Embryonic facial prominence (tissue), 1 donor: ENCODE results near the gene RORC.

Source experiments
- DNase-seq: peaks from one replicate; pipeline ENCODE4 v3.0.0-alpha.2; 2016; ENCODE audit errors: extremely low spot score

The RORC gene

DNA sequence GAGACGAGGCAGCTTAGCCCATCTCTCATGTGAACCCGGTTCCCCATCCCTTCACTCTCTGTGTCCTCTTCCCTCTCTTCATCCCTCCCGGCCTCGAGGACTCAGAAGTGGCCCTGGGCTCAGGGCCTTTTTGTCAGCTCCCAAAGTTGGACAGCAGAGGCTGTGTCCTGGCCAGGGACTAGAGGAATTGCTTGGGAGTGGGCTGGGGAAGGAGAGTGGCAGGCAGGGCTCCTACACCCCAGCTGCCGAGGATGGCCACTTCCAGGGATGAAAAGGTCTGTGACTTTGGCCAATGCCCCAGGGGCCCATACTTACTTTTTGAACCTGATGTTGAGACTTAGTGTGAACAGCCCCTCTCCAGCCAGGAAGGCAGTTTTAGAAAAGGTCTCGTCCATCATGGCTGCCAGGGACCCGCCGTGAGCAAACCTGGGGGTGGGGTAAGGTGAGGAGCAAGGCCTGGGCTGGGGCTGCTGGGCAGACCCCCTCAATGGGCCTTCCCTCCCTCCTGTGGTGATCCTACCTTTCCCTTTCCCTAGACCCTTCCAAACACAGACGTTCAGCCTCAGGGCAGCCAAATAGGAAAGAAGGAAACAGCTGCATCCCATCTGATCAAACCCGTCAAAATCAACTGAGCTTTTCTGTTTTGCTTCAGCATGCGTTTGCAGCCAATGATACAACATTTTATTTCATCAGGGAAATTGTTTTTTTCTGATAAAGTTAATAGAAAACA lies 16.4 kb upstream of the RORC start:
- DNase-seq, result no peak

DNA sequence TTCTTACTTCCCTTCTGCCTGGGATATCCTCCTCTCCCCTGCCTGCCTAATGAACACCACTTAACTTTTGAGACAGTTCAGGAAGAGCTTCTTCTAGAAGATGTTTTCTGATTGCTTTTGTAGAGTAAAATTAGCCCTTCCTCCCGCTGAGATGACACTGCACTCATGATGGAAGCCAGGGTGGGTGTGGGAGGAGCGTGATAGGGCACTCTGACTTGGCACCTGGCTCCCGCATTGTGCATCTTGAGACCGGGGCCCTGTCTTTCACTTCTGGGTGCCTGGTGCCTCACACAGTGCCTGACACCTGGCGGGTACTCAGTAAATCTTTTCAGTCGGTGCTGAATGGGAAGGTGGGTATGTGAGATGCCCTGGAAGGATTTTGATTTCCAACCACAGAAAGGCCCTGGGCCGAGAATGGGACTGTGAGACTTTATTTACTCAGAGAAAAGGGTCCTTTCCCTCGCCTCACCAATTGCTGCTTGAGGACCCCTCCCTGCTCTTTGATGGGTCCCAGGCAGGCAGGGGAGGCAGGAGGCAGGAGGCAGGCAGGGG lies 15.2 kb upstream of the RORC start:
- DNase-seq, result no peak

DNA sequence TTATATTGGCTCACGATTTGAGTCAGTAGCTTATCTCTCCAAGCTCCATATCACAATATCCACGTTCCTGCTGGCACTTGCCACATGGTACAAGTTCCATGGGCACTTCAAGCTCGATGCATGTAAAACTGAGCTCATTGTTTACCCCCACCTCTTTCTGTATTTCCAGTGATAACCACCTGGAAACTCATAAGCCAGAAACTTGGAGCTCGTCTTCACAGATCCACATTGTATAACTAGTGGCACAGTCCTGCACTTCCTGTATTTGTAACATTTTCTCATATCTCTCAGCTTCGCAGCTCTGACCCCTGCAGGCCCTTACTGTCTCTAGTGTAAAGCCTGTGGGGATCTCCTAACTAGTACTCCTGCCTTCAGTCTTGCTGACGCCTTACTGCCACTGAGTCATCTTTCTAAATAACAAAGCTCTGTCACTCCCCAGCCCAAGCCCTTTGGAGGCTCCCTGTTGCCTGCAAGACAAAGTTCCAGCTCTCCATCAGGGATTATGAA lies 14.5 kb upstream of the RORC start:
- DNase-seq, result no peak

DNA sequence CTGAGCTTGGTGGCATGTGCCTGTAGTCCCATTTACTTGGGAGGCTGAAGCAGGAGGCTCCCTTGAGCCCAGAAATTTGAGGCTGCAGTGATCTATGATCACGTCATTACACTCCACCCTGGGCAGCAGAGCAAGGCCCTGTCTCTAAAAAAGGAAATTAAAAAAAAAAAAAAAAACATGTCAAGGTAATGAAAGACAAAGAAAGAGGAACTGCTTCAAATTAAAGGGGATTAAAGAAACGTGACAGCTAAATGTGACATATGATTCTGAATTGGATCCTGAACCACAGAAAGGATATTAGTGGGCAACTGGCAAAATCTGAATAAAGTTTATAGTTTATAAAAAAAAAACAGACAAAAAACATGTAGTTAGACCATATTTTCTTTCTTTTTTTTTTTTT lies 11.8 kb upstream of the RORC start:
- no peak for DNase-seq

DNA sequence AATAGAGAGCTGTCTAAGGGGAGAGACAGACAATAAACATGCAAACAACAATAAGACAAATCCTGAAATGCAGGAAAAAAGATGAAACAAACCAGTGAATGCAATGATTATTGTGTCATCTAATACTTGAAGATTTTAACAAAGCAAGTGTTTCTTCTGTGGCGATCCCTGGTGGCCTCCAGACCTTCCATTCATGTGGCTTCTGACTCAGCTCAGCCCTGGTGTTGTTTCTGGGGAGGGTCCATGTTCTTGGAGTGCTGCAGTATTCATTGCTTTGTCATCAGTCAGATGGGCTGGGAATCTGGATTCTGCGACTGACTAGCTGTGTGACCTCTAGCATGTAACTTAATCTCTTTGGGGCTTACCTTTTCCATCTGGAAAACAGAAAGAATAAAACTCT lies 9.5 kb upstream of the RORC start:
- DNase-seq, result no peak

DNA sequence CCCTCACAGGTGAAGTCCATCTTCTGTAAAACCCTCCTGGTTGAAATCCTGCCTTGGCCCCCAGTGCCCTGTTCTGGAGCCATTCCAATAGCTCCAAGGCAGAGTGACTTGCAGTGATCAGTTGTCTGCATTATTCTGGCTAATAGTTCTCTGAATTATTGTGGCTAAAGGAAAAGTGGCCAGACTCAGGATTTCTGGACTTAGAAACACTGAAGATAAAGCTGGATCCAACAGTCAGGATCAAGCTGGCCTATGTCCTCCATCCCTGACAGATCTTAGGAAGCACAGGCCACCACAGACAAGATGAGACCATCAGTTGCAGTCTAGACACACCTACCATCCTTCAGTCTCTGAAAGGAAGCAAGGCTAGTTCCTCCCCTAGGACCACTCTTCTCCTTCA lies 8.8 kb upstream of the RORC start:
- no peak for DNase-seq

DNA sequence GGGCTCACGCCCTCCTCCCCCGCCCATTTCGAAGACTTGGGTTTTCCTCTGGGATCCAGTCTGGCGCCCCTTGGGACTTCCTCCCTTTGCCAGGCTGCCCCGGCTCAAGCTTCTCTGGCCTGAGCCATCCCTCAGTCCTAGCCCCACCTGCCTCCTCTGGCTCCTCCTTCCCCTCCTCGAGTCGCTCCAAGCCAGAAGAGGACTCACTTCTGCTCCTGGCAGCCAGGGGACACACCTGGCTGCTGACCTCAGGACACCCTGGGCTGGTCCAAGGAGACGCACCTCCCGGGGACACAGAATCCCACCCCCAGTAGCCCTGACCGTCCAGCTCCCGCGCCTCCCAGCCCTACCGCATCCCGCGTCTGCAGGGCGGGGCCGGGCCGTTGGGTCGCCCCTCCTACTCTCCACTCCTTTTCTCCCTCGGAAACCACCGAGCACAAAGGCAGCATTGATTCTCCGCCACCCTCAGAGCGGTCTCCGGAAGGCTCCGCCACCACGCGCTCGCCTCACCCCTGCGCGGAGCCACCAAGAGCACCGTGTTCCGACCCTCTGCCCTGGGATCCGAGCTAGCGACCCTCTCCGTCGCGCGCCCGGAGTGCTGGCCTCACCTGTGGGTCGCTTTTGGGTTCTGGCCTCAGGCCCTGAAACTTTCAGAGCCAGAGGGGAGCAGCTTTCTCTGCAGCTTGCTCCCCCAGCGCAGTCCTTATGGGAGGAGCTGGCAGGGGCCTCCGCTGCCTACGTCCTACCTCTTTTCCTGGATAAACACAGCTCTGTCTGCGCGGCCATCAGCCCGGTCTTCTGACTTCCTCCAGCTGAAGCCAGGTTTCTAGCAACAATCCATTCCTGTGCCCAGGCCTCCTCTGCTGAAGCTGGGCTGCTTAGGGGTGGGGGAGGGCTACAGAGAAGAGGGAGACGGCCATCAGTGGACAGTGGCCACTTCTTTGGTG lies 8.1 kb upstream of the RORC start, which contains the start of gene C2CD4D:
C2CD4D (minus strand) TSS at position 364 of the 947 bp plus-strand sequence. CDS start 831 bp downstream, outside the sequence.
- DNase-seq, result no peak

DNA sequence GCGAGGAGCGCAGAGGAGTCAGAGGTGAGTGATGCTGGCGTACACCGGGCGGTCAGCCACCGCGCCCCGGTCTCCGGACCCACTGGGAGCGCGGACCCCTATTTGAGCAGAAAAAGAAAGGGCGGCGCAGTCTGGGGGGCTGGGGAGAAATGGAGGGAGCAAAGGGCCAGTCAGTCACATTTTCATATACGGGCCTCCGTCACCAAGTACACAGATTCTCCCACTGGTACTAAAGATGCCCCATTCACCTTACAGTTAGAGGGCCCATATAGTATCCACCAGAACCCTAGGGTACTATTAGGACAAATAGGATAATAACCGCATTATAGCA lies 7.4 kb upstream of the RORC start:
- no peak for DNase-seq

DNA sequence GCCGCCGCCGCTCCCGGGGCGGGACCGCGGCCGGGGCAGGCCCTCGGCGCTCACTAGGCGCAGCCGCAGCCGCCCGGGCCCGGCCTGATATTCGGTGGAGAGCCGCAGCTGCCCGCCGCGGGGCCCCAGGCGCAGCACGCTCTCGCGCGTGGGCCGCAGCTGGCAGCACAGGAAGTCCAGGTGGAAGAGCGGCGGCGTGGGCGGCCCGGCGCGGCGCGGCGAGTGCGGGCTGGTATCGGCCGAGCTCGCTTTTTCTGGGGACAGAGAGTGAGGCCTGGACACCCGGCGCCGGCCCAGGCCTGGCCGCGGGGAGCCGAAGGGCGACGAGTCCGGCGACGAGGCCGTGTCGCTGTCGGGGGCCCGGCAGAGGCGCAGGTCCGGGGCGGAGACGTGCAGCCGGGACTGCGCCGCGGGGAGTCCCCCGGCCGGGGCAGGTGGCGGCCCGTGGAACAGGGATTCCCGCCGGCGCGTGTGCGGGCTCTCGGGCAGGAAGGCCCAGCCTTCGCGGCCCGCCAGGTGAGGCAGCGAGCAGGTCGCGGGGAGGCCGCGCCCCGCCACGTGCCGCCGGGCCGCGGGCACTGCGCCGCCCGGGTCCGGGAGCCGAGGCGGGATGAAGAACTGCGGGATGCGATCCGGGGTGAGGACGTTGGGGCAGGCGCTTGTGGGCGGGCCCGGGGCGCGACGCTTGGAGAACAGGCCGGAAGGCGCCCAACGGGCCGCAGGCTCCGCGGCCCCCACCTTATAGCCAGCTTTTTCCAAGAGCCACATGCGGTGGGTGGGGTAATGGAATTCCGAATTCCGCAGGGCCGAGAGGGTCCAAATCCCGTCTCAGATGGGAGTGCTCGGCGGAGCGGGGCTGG lies 6.8 kb upstream of the RORC start:
- DNase-seq, result no peak

DNA sequence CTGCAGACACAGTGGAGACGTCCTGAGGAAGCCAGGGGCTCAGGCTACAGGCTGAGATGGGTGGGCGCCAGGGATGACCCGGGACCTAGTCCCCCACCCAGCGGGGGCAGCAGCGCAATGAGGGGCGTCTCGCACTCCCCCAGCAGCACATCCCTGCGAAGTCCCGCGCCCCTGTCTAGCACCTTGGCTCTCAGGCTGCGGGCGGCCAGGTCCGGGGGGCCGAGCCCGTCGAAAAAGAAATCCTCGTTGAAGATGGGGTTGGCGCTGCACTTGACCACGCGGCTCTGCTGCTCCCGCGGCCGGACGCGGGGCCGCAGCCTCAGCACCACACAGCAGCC lies 6.3 kb upstream of the RORC start:
- no peak for DNase-seq

DNA sequence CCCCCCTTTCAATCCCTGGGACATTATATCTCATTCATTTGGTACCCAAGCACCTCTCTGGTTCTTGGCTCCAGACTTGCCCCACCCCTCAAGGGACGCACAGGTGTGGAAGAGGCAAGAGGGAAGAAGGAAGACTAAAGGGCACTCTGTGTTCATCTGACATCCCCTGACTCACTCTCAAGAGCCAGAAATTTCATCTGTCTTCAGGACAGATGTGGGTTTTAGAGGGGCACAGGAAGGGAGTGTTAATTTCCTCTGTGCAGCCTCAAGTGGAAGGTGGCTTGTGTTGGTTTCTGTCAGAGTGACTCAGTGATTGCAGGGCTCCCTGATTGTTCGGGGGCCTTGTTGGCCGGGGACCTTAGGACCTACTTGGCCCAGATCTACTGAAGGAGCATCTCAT lies 5.6 kb upstream of the RORC start:
- DNase-seq, result no peak

DNA sequence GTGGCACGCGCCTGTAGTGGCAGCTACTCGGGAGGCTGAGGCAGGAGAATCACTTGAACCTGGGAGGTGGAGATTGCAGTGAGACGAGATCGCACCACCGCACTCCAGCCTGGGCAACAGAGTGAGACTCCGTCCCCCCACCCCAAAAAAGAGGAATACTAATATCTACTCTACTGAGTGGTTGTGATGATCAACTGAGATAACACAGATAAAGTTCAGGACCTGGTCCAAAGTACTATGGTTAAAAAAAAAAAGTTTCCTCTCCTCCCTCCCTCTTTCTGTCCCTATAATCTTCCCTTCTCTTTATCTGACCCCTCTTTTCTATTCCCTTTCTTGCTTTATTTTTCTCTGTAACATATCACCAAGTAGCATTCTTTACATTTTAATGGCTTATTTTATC lies 4.0 kb upstream of the RORC start:
- DNase-seq, result no peak

DNA sequence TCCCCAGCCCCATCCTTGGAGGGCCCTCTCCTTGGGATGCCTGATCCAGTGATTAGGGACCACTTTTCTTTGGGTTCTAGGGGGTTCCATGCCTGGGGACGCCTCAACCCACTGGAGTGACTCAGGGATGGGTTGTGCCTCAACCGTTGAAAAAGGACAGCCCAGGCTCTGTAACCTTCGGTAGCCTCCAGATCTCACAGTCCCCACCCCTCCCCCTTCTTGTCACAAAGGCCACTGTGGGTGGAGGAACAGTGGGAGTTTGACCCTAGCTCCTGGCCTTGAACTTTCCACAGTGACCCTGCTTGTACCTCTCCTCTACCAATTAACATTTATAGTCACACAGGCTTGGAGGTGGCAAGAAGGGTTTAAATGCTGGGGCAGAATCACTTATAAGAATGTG lies 2.6 kb upstream of the RORC start:
- DNase-seq, result no peak

DNA sequence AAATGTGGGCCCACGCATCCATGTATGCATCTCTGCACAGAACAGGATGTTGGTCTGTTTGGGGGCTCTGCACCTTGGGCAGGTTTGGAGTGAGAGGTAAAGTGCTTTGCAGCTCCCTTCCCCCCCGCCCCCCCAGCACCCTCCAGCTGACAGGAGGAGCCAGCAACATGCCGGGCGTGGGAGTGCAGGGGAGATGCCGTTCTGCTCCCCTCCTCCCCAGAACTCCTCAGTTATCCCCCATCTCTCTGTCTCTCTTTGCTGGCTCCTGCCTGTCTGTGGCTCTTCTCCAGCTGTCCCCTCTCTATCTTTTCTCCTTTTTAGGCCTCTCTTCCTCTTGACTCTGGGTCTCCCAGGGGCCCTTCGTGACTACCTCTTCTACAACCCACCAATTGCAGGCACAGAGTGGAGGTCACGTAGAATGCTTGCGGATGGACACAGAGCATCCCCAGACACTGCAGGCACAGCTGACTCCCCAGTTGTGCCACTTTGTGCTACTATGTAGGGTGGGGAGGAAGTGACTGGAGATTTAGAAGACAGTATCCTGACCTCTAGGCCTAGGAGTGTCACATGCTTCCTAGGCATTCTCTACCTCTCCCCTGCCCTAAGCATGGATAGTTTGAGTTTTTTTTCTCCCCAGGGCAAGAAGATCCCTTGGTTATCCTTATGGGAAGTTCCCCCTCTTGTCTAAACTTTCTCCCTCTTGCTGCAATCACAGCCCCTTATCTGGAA lies 1.7 kb upstream of the RORC start:
- DNase-seq, result no peak

DNA sequence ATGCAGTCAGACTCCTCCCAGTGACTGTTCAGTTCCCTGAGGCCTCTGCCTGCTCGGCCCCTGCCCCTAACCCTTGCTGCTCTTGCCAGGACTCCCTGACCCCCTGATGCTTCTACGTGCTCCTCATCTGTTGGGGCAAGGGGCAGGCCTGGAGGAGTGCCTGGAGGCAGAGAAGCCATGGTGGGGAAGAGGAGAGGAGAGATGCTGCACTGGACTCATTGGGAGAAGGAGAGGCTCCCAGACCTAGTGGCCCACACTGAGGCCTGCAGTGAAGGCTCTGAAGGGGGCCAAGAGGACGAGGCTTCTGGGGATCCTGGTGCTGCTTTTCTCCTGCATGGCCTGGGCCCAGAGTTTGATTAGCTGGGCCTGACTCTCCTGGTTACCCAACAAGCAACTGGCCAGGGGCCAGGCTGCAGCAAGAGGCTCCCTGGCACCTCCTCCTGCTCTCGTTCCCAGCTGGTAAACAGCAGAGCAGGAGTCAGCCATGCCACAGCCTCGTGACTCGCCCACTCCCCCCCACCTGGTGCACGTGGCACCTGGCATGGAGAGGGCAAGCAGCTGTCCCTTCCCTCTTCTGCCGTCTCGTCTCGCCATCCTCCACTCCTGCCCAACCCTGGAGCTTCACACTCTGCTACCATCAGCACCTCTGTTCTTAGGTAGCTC lies 847 bp upstream of the RORC start:
- no peak for DNase-seq

DNA sequence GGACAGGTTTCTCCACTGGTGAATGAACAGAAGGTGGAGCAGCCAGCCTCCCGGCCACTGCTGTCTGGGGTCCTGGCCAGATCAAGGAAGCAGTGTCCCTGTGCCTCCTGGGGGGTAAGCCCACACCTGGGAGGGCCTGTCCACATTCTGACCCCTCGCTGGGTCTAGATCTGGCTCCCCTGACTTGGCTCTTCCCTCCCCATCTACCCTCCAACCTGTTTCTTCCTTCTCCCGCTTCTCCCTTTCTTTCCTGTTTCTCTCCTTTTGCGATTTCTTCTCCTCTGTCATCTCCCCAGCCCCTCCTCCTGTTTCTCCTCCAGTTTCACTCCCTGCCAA lies 378 bp downstream of the RORC start:
- no peak for DNase-seq

DNA sequence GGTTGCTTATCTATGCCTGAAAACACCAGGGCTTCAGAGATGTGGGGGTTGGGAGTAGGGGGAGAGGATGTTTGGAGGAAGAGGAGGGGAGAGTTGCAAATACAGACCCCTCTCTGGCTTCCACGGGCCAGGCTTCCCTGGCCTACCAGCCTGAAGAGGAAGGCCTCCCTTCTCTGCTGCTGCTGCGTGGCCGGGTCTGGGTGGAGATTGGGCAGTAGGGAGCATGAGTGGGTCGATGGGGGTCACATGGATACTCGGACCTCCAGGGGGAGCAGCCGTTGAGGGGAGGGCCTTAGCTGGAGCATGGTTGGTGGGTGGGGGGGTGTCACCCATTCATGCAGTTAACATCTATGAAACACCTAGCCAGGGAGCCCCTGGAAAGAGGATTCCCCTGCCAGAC lies 1.5 kb downstream of the RORC start:
- no peak for DNase-seq

DNA sequence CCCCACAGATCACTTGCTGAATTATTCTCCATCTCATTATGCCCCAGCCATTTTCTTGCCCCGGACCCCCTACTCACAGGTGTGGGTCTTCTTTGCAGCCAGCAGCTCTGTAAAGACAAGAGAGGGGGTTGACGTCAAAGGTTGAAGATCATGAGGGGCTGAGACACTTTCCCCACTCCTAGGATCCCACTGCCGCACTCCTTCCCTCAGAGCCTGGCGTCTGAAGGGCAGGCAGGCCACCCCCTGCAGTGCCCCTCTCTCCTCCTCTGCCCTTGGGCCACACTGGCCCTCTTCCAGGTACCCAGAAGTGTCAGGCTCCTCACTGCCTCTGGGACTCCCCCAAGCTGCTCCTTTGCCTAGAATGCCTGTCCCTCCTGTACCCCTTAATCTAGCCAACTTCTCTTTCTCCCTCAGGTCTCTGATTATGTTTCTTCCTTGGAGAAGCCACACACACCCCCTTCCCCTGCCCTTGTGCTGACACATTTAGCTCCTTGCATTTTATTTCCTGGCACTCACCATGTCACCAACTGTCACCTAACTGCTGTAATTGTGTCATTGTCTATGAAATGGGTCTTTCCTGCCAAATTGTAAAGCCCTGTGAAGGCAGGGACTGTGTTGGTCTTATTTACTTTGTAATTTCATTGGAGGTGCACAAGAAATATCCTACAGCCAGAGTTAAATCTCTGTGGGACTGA lies 2.1 kb downstream of the RORC start:
- no peak for DNase-seq

DNA sequence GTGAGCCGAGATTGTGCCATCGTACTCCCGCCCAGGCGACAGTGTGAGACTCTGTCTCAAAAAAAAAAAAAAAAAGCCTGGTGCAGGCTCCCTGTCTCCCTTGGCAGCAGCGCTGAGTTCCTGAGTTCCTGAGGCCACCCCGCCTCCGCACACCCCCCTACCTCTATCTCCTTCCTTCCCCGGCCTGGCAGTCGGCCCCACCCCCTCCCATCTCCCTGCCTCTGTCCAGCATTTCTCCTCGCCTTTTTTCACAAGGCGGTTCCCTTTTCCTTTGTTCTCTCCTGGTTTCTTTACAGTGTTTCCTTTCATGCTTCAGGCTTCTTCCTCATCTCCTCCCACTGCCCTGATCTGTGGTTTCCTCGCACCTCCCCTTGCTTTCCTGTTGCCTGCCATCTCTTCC lies 2.7 kb downstream of the RORC start:
- no peak for DNase-seq

DNA sequence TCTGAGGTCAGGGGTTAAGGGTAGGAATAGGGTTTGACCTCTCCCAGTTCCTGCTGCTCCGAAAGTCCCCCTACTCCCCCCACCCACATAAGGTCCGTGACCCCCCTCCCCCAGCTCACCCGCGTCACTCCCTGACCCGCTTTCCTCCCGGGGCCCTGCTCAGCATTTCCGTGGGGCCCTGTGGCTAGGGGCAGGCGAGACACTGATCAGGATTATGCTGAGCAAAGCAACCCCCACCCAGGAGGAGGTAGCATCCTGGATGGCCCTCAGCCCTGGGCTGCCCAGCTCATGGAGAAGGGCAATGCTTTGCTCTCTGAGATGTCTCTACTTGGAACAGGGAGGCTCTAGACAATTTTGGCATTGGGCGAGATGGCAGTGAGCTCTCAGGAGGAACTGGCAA lies 3.7 kb downstream of the RORC start:
- no peak for DNase-seq
